Smooth muscle cell (in vitro differentiated cells): Measurements from ENCODE around the gene ABL1. TPM values are rescaled to one million over a fixed set of nuclear protein-coding genes. Genes with fewer than 3 reads are reported as not detected.

Experiments used
- DNase-seq: peaks from one replicate; lab custom pipeline; 2025; ENCODE audit not compliant: unreplicated experiment; lab: John Stamatoyannopoulos, UW
- H2AFZ ChIP-seq: fragments of 200-600 bp; sonication (generic); 2 replicates; pipeline ENCODE4 v1.6.0; 2016; ENCODE audit warnings: antibody characterized with exemption, low read depth, mild to moderate bottlenecking
- H3F3A ChIP-seq: fragments of 200-600 bp; sonication (generic); 2 replicates; pipeline ENCODE4 v1.6.0; 2017; ENCODE audit warnings: antibody characterized with exemption, low read depth
- H3K27ac ChIP-seq: fragments of 200-600 bp; sonication (generic); 2 replicates; pipeline ENCODE4 v1.5.1; 2016; ENCODE audit warnings: low read depth, mild to moderate bottlenecking
- H3K27me3 ChIP-seq: fragments of 200-600 bp; sonication (generic); 2 replicates; pipeline ENCODE4 v1.6.1; 2016; ENCODE audit warnings: low read depth, mild to moderate bottlenecking
- H3K36me3 ChIP-seq: fragments of 200-600 bp; sonication (generic); 2 replicates; pipeline ENCODE4 v1.5.1; 2016; ENCODE audit warnings: low read depth
- H3K4me1 ChIP-seq: fragments of 200-600 bp; sonication (generic); 2 replicates; pipeline ENCODE4 v1.5.1; 2016; ENCODE audit warnings: low read depth
- H3K4me2 ChIP-seq: fragments of 200-600 bp; sonication (generic); 2 replicates; pipeline ENCODE4 v1.6.0; 2016; ENCODE audit warnings: mild to moderate bottlenecking
- H3K4me3 ChIP-seq: fragments of 200-600 bp; sonication (generic); 2 replicates; pipeline ENCODE4 v1.5.1; 2016; ENCODE audit warnings: mild to moderate bottlenecking
- H3K79me2 ChIP-seq: fragments of 200-600 bp; sonication (generic); 2 replicates; pipeline ENCODE4 v1.6.0; 2016; ENCODE audit warnings: low read depth, mild to moderate bottlenecking
- H3K9ac ChIP-seq: fragments of 200-600 bp; sonication (generic); 2 replicates; pipeline ENCODE4 v1.6.0; 2016; ENCODE audit warnings: low read depth
- H3K9me3 ChIP-seq: fragments of 200-600 bp; sonication (generic); replicated peaks from 2 replicates; pipeline ENCODE4 v1.5.1; 2016; ENCODE audit warnings: low read depth
- H4K20me1 ChIP-seq: fragments of 200-600 bp; sonication (generic); 2 replicates; pipeline ENCODE4 v1.6.0; 2016; ENCODE audit warnings: low read depth
- WGBS: methylation state at CpG from one replicate; pipeline ENCODE4 v1.1.7; 2016; ENCODE audit warnings: low lambda C conversion rate; 5-methylcytosine and 5-hydroxymethylcytosine counted together
- polyA plus RNA-seq: library from polyadenylated mRNA; unstranded; fragments of >200 nt; fragmentation: Nextera tagmentation; extraction: Ambion mirVana; gene quantifications from 2 replicates; pipeline ENCODE4 v1.2.1, GENCODE V29; 2016
- total RNA-seq: library from RNA; depleted of rRNA; stranded (reverse); fragments of >200 nt; gene quantifications from 2 replicates; pipeline ENCODE4 v1.2.3, GENCODE V29; 2014
- TF ChIP-seq, protein P1 (sequence below): fragments of 200-600 bp; sonication (generic); IDR thresholded peaks from 2 replicates; pipeline ENCODE4 v1.5.1; 2017; ENCODE audit warnings: borderline replicate concordance, mild to moderate bottlenecking, antibody characterized with exemption; ENCODE audit not compliant: insufficient read depth, poor library complexity, severe bottlenecking

The ABL1 gene
- total and polyA plus RNA-seq, 2 experiments from 2014 or later: 38.2 to 51.0 TPM

DNA sequence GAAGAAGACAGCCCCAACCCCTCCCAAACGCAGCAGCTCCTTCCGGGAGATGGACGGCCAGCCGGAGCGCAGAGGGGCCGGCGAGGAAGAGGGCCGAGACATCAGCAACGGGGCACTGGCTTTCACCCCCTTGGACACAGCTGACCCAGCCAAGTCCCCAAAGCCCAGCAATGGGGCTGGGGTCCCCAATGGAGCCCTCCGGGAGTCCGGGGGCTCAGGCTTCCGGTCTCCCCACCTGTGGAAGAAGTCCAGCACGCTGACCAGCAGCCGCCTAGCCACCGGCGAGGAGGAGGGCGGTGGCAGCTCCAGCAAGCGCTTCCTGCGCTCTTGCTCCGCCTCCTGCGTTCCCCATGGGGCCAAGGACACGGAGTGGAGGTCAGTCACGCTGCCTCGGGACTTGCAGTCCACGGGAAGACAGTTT is 49.1 kb downstream of the ABL1 start:
- H2AFZ ChIP-seq: no peak overlapping the region

GRCh38 chr9:130884542-130885483 is 49.8 kb downstream of the ABL1 start:
- Histone ChIP-seq H3K4me1 (no peaks in the 10 kb centered on the region), H3K27ac (no peak overlapping the region), H3K9me3 (no peaks in the 10 kb centered on the region), H4K20me1 (peaks cover 58% of the 10 kb centered on the region), H3K27me3 (no peaks in the 10 kb centered on the region), H2AFZ (no peak overlapping the region), H3K9ac (no peak overlapping the region), H3K79me2 (no peaks in the 10 kb centered on the region), H3K4me2 (no peak overlapping the region), H3K36me3 (peaks cover 9% of the 10 kb centered on the region), H3F3A (no peaks in the 10 kb centered on the region), H3K4me3 (no peak overlapping the region)
- no peak for DNase-seq
- TF ChIP-seq, protein P1, sequence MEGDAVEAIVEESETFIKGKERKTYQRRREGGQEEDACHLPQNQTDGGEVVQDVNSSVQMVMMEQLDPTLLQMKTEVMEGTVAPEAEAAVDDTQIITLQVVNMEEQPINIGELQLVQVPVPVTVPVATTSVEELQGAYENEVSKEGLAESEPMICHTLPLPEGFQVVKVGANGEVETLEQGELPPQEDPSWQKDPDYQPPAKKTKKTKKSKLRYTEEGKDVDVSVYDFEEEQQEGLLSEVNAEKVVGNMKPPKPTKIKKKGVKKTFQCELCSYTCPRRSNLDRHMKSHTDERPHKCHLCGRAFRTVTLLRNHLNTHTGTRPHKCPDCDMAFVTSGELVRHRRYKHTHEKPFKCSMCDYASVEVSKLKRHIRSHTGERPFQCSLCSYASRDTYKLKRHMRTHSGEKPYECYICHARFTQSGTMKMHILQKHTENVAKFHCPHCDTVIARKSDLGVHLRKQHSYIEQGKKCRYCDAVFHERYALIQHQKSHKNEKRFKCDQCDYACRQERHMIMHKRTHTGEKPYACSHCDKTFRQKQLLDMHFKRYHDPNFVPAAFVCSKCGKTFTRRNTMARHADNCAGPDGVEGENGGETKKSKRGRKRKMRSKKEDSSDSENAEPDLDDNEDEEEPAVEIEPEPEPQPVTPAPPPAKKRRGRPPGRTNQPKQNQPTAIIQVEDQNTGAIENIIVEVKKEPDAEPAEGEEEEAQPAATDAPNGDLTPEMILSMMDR: no peak
- 94% methylated on average over 46 of the region's 47 CpGs for WGBS

More for the DNA sequence above, 49.1 kb downstream of the ABL1 start:
- H4K20me1 ChIP-seq: peaks cover 58% of the 10 kb centered on the region
- H3F3A ChIP-seq: no peaks in the 10 kb centered on the region
- no peak overlapping the region for H3K4me2 ChIP-seq
- TF ChIP-seq, protein P1: no peak
- H3K27ac ChIP-seq: no peak overlapping the region
- no peaks in the 10 kb centered on the region for H3K79me2 ChIP-seq
- H3K36me3 ChIP-seq: peaks cover 16% of the 10 kb centered on the region
- no peaks in the 10 kb centered on the region for H3K9me3 ChIP-seq
- no peaks in the 10 kb centered on the region for H3K27me3 ChIP-seq
- no peak for DNase-seq
- H3K9ac ChIP-seq: no peak overlapping the region
- H3K4me1 ChIP-seq: no peaks in the 10 kb centered on the region
- WGBS: 96% methylated on average over 25 of the region's 25 CpGs
- H3K4me3 ChIP-seq: no peak overlapping the region

- WGBS: 91% methylated on average over 35 of the region's 35 CpGs
- Histone ChIP-seq H3K27me3 (no peaks in the 10 kb centered on the region), H3F3A (no peaks in the 10 kb centered on the region), H3K9ac (no peak overlapping the region), H3K27ac (no peak overlapping the region), H3K9me3 (no peaks in the 10 kb centered on the region), H4K20me1 (peaks cover 64% of the 10 kb centered on the region), H3K4me3 (no peak overlapping the region), H3K79me2 (no peaks in the 10 kb centered on the region), H2AFZ (no peak overlapping the region), H3K36me3 (peaks cover 7% of the 10 kb centered on the region), H3K4me1 (no peaks in the 10 kb centered on the region), H3K4me2 (no peak overlapping the region)
- DNase-seq: no peak
- TF ChIP-seq, protein P1: no peak
These were observed 50.7 kb downstream of the ABL1 start for GRCh38 chr9:130885484-130886375.
